Measurements from ENCODE around the gene CEP55.
"Not testable (repeated sequence)": the region's sequence is repeated elsewhere in the genome, so short reads cannot be mapped to it uniquely, and the experiment has no call there.

The CEP55 gene

DNA sequence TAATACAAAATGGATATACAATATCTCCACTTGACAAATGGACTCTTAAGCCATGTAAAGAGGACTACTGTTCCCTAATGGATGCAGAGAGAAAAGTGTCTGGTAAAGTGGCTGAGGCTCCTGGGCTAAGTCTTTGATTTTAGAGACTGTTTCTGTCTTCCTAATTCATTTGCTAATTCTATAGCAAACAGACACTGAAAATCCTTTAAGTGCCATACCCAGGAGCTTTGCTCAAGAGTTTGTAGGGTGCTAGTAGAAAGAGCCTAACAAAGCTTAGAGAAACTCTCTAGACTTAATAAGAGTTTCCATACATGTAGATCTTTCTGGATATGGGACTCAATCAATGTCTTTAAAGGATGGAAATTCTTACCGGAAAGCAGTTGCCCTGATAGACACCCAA lies 16.7 kb downstream of the CEP55 start:
- no peak for DNase-seq (ENCODE audit: low spot score)

DNA sequence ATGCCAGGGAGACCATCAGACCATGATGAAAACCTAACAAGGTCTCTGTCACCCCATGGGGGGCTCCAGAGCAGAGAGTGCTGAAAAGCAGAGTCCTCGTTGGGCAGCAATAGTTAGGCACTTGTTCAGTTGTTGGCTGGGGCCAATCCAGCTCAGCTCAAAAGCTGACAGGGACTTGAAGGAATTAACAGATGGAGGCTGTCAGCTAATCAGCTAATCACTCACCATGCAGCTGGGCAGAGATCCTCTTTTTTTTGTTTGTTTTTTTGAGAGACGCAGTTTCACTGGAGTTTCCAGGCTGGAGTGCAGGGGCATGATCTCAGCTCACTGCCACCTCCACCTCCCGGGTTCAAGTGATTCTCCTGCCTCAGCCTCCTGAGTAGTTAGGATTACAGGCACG lies 18.1 kb downstream of the CEP55 start:
- DNase-seq (ENCODE audit: low spot score): no peak

DNA sequence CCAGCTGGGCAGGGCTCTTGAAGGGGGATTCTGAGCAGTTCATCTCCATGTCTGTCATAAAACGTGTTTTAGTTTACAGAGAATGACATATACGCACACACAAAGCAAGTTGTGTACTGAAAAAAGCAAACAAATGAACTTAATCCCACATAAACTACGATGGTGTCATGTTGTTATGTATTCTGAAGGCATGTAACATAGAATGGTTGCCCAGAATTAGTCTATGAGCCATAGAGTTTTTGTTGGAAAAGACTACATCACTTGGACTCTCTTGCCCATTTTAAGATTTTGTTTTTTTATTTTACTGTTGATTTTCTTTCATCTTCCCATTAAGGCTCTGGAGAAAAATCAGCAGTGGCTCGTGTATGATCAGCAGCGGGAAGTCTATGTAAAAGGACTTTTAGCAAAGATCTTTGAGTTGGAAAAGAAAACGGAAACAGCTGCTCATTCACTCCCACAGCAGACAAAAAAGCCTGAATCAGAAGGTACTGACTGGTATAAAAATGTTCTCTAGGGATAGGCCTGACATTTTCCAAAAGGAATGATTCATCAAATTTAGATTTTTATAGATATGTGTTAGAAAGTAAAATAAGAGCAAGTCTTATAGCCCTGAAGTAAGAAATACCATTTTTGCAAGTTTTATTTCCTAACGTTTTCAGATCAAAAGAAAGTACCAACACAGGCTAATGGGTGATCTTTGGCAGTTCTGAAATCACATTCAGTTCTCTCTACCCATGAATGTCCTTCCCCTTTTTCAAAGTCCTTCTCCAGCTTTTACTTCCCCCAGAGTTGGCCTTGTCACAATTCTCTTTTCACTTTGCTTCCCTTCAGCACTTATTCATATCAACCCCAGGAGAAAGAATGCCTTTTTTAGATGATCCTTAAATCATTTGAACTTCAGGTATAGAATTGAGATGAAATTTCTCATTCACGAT lies 18.9 kb downstream of the CEP55 start:
- no peak for DNase-seq (ENCODE audit: low spot score)

DNA sequence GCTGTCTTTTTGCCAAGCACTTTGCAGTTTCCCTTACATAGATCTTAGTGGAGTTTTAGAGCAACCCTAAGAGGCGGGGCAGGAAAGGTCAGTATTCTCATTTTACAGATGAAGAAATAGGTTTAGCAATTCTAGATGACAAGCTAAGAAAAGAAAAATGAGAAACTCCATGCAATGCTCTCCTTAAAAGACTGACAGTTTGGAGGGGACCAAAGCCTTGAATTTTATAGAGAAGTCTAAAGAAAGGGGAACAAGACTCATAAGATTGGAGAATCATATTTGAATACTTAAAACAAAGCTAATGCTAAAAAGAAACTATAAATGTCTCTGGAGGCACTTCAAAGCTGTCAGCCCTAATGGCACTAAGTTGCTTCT lies 19.6 kb downstream of the CEP55 start:
- DNase-seq (ENCODE audit: low spot score): no peak

DNA sequence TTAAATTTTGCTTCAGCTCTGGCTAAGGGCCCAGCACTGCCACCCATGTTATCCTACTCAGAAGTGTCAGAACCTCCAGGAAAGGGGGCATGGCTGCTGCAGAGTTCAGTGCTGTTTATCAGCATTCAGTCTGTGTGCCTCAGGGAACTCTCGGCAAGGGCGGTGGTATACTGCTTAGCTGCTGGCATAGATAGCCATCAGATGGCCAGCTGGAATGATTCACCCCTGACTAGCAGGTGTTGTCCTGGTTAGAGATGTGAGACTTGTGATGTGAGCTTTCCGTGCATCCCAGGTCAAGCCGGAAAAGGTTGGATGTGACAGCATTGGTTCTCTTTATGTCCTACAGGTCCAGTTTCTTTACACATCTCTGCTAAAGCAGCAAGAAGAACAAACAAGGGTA lies 22.1 kb downstream of the CEP55 start:
- DNase-seq (ENCODE audit: low spot score): no peak

DNA sequence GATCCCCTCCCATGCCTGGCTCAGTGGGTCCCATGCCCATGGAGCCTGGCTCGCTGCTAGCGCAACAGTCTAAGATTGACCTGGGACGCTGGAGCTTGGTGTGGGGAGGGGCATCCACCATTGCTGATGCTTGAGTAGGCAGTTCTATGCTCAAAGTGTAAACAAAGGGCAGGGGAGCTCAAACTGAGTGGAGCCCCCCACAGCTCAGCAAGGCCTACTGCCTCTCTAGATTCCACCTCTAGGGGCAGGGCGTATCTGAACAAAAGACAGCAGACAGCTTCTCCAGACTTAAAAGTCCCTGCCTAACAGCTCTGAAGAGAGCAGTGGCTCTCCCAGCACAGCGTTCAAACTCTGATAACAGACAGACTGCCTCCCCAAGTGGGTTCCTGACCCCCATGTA lies 38.9 kb downstream of the CEP55 start:
- no peak for DNase-seq (ENCODE audit: low spot score)

DNA sequence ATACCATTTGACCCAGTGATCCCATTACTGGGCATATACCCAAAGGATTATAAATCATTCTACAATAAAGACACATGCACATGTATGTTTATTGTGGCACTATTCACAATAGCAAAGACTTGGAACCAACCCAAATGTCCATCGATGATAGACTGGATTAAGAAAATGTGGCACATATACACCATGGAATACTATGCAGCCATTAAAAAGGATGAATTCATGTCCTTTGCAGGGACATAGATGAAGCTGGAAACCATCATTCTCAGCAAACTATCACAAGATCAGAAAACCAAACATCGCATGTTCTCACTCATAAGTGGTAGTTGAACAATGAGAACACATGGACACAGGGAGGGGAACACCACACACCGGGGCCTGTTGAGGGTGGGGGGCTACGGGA lies 44.5 kb downstream of the CEP55 start:
- not testable (repeated sequence) for DNase-seq (ENCODE audit: low spot score)

DNA sequence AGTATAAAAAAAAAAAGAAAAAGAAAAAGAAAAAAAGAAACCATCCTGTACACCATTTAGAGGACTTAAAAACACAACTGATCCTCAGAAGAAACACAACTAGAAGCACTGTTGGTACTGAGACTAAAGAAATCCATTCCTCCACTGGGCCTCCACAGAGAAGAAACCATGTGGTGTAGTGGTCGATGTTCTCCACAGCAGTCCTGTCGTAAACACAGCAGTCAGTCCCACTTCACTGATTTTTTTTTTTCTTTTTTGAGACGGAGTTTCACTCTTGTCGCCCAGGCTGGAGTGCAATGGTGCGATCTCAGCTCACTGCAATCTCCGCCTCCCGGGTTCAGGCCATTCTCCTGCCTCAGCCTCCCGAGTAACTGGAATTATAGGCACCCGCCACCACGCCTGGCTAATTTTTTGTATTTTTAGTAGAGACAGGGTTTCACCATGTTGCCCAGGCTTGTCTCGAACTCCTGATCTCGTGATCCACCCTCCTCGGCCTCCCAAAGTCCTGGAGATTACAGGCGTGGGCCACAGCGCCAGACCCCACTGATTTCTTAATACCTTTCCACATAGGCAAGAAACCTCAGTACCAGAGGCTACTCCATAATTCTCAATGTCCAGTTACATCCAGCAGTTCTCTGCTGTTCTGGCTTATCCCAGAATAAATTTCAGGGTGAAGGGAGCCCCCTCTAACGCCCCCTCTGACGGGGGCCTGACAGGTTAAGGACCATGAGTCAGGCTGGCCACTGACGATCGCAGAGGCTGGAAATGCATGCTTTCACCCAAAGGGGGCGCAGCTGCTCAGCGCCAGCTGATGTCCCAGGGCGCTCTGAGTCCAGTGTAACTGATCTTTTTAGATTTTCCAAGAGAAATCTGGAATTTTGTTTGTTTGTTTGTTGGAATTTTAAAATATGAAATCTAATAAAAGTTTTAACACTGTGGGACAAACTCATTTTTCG lies 45.3 kb downstream of the CEP55 start:
- DNase-seq (ENCODE audit: low spot score): peak; percentile 70

DNA sequence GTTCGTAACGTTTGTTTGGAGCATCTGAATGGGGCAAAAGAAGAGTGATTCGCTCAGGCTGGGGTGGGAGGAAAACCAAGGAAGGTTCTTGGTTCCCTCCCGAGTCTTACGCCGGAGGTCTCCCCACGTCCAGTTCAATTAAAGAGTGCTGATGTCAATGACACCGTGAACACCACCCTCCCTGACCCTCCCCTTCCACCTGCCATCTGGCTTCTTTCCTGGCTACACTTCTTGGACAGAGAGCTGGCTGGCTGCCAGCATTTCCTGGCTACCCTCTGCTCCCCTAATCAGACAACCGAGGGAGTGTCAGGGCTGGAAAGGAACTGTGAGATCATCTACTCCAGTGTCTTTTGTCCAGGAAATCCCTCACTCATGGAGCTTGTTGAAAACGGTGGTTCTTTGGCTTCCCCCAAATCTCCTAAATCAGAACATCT lies 46.0 kb downstream of the CEP55 start:
- DNase-seq (ENCODE audit: low spot score): peak; percentile 35

DNA sequence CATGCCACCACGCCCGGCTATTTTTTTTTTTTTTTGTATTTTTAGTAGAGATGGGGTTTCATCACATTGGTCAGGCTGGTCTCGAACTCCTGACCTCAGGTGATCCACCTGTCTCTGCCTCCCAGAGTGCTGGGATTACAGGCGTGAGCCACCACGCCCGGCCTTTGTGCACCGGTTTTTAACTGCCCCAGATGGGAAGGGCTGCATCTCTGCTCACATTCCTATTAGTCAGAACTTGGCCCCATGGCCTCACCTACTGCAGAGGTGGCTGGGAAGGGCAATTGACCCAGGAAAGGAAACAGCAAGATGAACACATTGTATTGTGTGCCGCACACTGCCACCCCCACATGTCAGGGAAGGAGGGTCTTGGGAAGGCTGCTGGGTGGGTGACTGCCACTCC lies 50.6 kb downstream of the CEP55 start:
- not testable (repeated sequence) for DNase-seq (ENCODE audit: low spot score)

DNA sequence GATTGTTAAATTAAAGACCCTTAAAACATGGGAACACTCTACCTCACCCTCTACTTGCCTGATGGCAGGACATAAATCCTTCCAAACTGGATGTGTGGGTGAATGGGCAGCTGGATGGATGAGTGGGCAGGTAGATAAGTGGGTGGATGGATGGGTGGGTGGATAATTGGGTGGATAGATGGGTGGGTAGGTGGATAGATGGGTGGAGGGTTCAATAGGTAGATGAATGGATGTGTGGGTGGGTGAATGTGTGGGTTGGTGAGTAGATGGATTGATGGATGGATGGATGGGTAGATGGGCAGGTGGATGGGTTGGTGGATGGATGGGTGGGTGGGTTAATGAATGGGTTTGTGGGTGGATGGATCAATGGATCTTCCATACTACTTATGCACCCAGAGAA lies 51.1 kb downstream of the CEP55 start:
- no peak for DNase-seq (ENCODE audit: low spot score)

DNA sequence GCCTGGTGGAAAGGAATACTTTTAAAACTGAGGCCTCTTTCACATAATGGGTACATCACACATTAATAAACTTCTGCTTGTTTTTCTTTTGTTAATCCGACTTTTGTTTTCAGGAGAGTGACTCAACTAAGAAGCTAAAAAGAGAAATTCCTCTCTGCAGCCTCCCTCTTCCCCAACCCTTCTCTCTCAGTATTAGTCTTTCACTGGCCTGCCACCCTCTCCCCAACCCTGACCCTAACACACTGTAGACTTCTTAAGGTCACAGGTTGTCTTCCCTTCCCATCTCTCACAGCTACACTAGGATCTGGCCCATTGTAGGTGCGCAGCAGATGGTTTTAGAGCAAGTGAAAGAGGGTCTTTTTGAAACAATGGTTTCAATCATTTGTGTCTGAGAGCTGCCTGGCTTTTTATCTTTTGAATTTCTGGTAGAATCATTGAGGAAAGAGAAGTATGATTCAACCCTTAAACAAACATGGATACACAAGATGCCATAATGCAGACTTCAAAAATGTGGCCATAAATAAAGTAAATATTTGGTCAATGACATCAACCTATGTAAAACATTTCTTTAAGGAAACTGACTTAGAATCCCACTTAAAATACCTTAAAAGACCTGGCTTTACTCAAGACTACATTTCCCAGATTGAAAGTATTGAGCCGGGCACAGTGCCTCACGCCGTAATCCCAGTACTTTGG lies 52.1 kb downstream of the CEP55 start:
- DNase-seq (ENCODE audit: low spot score): no peak

DNA sequence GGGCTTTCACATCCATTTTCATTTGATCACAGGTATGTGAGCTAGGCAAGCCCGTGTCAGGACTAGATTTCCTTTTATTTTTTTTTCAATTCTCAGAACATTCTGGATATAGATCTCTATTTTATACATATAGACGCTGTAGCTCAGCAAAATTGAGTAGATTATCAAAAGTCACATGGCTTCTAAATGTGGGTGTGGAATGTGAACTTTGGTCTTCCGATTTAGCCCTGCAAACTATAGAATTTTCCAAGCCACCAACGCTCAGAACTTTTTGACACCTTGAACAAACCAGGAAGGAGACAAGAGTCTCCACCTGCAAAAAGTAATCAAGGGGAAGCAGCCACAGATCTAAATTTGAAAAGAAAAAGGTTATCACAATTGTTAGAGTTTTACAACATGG lies 54.2 kb downstream of the CEP55 start:
- DNase-seq (ENCODE audit: low spot score): no peak

DNA sequence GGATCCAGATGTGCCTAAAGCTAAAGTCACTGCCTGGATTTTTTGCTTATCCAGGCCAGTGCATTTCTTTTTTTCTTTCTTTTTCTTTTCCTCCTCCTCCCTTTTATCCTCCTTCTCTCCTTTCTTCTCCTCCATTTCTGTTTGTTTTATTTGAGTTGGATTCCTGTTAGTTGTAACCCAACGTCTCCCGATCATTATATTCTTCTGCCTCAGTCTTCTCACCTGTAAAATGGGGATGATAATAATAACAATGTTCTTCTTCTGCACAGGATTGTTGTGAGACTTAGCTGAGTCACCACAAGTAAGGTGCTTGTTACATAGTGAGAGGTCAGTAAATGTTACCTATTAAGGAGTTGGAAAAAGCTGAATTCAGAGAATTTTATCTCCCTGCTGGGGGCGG lies 56.4 kb downstream of the CEP55 start:
- DNase-seq (ENCODE audit: low spot score): no peak

DNA sequence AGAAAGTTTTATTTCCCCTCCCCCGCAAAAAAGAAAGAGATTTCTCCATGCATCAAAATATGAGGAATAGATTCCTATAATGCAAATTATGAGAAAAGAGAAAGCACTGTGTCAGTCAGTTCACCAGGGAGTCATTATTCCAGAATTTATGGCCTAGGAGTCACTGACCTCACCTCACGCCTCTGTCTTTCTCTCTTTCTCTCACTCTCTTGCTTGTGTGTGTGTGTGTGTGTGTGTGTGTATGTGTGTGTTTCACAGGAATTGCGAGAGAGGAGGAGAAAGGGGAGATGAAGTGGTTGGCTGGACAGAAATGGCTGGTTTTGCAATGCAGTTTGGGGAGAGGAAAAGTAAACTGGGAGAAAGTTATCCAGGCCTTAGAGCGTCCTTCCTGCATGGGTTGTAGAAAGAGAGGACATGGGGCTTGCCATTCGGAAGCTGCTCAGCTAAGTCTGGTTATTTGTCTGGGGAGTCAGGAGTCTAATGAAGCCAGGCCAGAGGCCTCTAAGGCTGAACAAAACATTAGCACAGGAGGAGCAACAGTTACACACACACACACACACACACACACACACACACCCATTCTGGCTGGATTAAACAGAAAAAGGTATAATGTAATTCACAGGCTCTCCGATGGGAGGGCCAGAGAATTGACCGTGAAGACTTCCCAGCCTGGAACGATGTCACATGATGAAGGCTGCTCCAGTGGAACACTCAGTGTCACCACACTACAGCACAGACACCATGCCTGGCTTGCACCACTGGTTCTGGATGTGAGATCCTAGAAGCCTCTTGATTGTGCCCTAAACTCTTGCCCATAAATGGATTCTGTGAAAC lies 57.3 kb downstream of the CEP55 start:
- DNase-seq (ENCODE audit: low spot score): no peak

DNA sequence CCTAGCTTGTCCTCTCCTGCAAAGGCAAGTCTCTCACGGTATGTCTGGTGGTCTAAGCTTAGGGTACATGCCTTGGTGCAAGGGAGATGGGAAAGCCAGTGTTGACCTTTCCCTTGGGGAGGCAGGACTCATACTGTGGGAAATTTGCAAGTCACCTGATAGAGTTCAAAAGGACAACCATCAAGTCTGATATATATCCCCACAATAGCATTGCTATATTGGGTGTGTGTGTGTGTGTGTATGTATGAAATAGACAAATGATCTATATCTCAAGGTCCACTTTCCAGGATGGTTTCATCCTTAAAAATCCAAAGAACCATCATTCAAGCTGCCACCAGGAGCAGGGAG lies 57.9 kb downstream of the CEP55 start:
- no peak for DNase-seq (ENCODE audit: low spot score)

DNA sequence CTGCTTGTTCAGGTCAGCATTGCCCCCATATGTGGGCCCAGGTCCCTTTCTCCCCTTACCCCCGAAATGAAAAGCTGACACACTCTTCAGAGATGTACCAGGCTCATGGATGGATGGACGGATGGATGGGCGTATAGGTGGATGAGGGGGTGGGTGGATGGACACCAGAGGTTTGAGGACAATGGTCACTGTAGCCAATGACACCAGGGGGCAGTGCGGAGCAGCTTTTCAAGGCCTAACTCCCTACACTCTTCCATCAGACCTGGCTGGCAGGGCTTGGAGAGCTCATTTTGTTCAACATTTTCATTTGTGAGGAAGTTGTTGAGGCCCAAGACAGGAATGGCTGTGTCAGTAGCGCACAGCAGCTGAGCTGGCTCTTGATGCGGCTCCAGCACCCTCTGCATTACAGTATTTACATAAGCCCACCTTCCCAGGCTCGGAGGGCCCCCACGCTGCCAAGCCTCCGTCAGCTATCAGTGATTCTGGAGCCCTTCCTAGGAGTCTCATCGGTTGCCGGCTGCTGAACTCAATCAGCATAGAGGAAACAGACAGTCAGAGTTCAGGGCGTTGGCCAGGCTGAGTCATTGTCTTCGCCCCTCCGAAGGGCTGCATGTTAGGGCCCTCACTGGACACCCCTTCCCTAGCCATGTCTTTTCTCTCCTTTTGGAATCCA lies 58.5 kb downstream of the CEP55 start:
- DNase-seq (ENCODE audit: low spot score): peak; percentile 89

DNA sequence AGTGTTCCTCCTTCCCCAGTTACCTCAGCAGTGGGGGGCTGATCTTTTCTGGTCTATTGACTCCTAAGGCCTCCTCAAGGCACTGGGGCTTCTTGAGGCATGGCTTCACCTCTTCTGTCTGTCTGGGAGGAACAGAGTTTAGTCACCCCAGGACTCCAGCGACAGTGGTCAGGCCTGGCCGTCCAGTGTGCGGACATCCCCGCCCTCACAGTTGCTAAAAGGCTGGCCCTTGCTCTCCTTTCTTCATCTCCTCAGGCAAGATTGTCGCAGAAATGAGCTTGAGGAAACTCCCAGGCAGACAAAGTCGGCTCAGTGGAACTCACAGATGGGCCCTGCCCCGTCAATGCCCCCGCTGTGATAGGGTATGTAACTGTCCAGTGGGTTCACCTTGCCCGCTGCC lies 63.1 kb downstream of the CEP55 start:
- no peak for DNase-seq (ENCODE audit: low spot score)

DNA sequence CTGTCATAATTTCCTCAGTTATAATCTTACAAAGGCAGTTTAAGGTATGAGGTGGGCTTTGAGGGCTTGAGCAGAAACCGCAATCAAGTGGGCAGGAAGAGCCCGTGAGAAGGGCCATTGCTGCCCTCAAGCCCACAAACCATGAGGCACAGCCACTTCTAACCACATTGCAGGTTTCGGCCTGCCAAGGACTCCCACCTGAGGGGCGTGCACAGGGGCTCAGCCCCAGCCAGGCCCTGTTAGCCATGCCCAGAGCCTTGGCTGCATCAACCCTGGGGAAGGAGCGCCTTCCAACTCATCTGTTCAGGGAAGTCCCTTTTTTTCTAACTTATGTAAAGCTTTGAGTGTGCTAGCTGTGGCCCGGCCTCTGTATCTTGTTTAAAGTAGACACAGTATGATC lies 64.1 kb downstream of the CEP55 start:
- no peak for DNase-seq (ENCODE audit: low spot score)

DNA sequence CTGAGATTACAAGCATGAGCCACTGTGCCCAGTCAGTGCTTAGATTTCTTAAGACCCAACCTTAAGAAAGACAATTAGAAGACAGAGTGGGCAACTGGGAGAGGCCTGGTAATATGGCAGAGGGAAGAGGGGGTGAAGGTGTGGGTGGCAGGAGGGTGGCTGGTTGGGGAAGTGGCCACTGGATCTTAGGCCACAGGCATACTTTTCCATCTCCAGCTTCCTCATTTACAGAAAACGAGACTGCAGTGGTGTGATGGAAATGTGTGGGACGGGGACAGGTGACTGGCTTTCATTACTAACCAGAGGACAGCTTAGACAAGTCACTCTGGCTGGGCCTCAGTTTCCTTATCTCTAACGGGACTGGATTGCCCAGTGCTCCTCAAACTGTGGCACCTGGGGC lies 69.0 kb downstream of the CEP55 start:
- DNase-seq (ENCODE audit: low spot score): no peak
